GM23248 (cell line): ENCODE results near the gene CDH8.

ENCODE experiments used
- EZH2 ChIP-seq: fragments of 200-600 bp; sonication (generic); IDR thresholded peaks from 2 replicates; pipeline ENCODE4 v1.6.1; 2018; ENCODE audit warnings: antibody characterized with exemption, mild to moderate bottlenecking; ENCODE audit not compliant: insufficient read depth, poor library complexity, severe bottlenecking
- EZH2phosphoT487 ChIP-seq: fragments of 200-600 bp; sonication (generic); IDR thresholded peaks from 2 replicates; pipeline ENCODE4 v1.6.1; 2018; ENCODE audit warnings: antibody characterized with exemption, moderate library complexity, mild to moderate bottlenecking, low read depth; ENCODE audit not compliant: insufficient read depth

GRCh38 chr16:61665512-61665911 is 370.7 kb downstream of the CDH8 start:
- no peak for TF ChIP-seq EZH2phosphoT487
- no peak for TF ChIP-seq EZH2
